H9 (cell line): ENCODE results near the gene MAP3K10. TPM values are rescaled to one million over a fixed set of nuclear protein-coding genes. Genes with fewer than 3 reads are reported as not detected.

Experiments
- DNase-seq: peaks from one replicate; pipeline ENCODE4 v3.0.0-alpha.2; 2017
- H2AFZ ChIP-seq: one replicate; pipeline ENCODE4 v1.6.1; 2013; ENCODE audit warnings: mild to moderate bottlenecking, low read length, control low read depth, moderate library complexity
- H2AK5ac ChIP-seq: 2 replicates; pipeline ENCODE4 v1.6.1; 2013; ENCODE audit warnings: low read length, control low read depth, mixed read lengths; ENCODE audit not compliant: insufficient read length
- H2BK120ac ChIP-seq: one replicate; pipeline ENCODE4 v1.6.1; 2013; ENCODE audit warnings: low read depth, mild to moderate bottlenecking, low read length, control low read depth, inconsistent platforms; ENCODE audit not compliant: poor library complexity, severe bottlenecking
- H2BK12ac ChIP-seq: 2 replicates; pipeline ENCODE4 v1.6.1; 2013; ENCODE audit warnings: low read length, control low read depth, mixed read lengths, low read depth; ENCODE audit not compliant: insufficient read length
- H2BK15ac ChIP-seq: 2 replicates; pipeline ENCODE4 v1.6.1; 2013; ENCODE audit warnings: low read depth, low read length, control low read depth
- H2BK20ac ChIP-seq: one replicate; pipeline ENCODE4 v1.6.1; 2013; ENCODE audit warnings: low read depth, mild to moderate bottlenecking, low read length, control low read depth, inconsistent platforms; ENCODE audit not compliant: poor library complexity, severe bottlenecking
- H2BK5ac ChIP-seq: 2 replicates; pipeline ENCODE4 v1.6.1; 2013; ENCODE audit warnings: low read length, control low read depth, mixed read lengths; ENCODE audit not compliant: insufficient read length
- H3K14ac ChIP-seq: 2 replicates; pipeline ENCODE4 v1.6.1; 2013; ENCODE audit warnings: low read length, control low read depth; ENCODE audit not compliant: insufficient read depth
- H3K18ac ChIP-seq: 2 replicates; pipeline ENCODE4 v1.6.1; 2013; ENCODE audit warnings: low read depth, mild to moderate bottlenecking, mixed read lengths, low read length, control low read depth; ENCODE audit not compliant: insufficient read length
- H3K23ac ChIP-seq: 2 replicates; pipeline ENCODE4 v1.6.1; 2013; ENCODE audit warnings: low read length, control low read depth, mixed read lengths, low read depth; ENCODE audit not compliant: insufficient read length
- H3K23me2 ChIP-seq: 2 replicates; pipeline ENCODE4 v1.6.1; 2013; ENCODE audit warnings: low read depth, mild to moderate bottlenecking, mixed read lengths, low read length, control low read depth; ENCODE audit not compliant: insufficient read length, poor library complexity, severe bottlenecking
- H3K27ac ChIP-seq: 2 replicates; pipeline ENCODE4 v1.5.1; 2013; ENCODE audit warnings: low read length, control low read depth, mixed read lengths, low read depth; ENCODE audit not compliant: insufficient read length
- H3K27me3 ChIP-seq: 2 replicates; pipeline ENCODE4 v1.6.1; 2013; ENCODE audit warnings: low read length, control low read depth, inconsistent platforms; ENCODE audit not compliant: insufficient read depth
- H3K4ac ChIP-seq: 2 replicates; pipeline ENCODE4 v1.6.1; 2013; ENCODE audit warnings: low read depth, mild to moderate bottlenecking, control low read depth, inconsistent platforms, low read length, moderate library complexity
- H3K4me1 ChIP-seq: 2 replicates; pipeline ENCODE4 v1.6.1; 2013; ENCODE audit warnings: low read length, control low read depth, inconsistent platforms; ENCODE audit not compliant: insufficient read depth
- H3K4me2 ChIP-seq: 2 replicates; pipeline ENCODE4 v1.6.1; 2013; ENCODE audit warnings: low read length, control low read depth, mixed read lengths; ENCODE audit not compliant: insufficient read length, insufficient read depth
- H3K56ac ChIP-seq: 2 replicates; pipeline ENCODE4 v1.6.1; 2013; ENCODE audit warnings: low read depth, mild to moderate bottlenecking, mixed read lengths, low read length, control low read depth; ENCODE audit not compliant: insufficient read length
- H3K79me1 ChIP-seq: 2 replicates; pipeline ENCODE4 v1.6.1; 2013; ENCODE audit warnings: low read depth, mild to moderate bottlenecking, moderate library complexity, low read length, control low read depth, inconsistent platforms; ENCODE audit not compliant: insufficient read depth, poor library complexity, severe bottlenecking
- H3K79me2 ChIP-seq: 2 replicates; pipeline ENCODE4 v1.6.1; 2013; ENCODE audit warnings: low read length, control low read depth, inconsistent platforms; ENCODE audit not compliant: insufficient read depth
- H3K9ac ChIP-seq: 2 replicates; pipeline ENCODE4 v1.6.1; 2013; ENCODE audit warnings: low read length, control low read depth, mixed read lengths; ENCODE audit not compliant: insufficient read length; ENCODE audit errors: extremely low read depth
- H3K9me3 ChIP-seq: one replicate; pipeline ENCODE4 v1.6.1; 2013; ENCODE audit warnings: low read depth, low read length, inconsistent platforms; ENCODE audit not compliant: control insufficient read depth
- H3T11ph ChIP-seq: one replicate; pipeline ENCODE4 v1.6.1; 2013; ENCODE audit warnings: mild to moderate bottlenecking, low read length, control low read depth, inconsistent platforms
- H4K20me1 ChIP-seq: one replicate; pipeline ENCODE4 v1.6.1; 2013; ENCODE audit not compliant: control insufficient read depth, insufficient read length, insufficient read depth
- H4K5ac ChIP-seq: 2 replicates; pipeline ENCODE4 v1.6.1; 2013; ENCODE audit warnings: low read depth, mild to moderate bottlenecking, mixed read lengths, low read length, control low read depth; ENCODE audit not compliant: insufficient read length
- H4K8ac ChIP-seq: replicated peaks from 2 replicates; pipeline ENCODE4 v1.6.1; 2013; ENCODE audit warnings: low read length, control low read depth, mixed read lengths, low read depth; ENCODE audit not compliant: insufficient read length
- H4K91ac ChIP-seq: 2 replicates; pipeline ENCODE4 v1.6.1; 2013; ENCODE audit warnings: low read depth, mild to moderate bottlenecking, moderate library complexity, mixed read lengths, low read length, control low read depth; ENCODE audit not compliant: insufficient read length
- H3K27ac Mint-ChIP-seq, 3 experiments: 2 replicates in 2 of 3; 3 replicates in 1 of 3; pipeline ENCODE4 v1.8.0; 2020 to 2021; ENCODE audit warnings: mixed read lengths in 3 of 3, mild to moderate bottlenecking in 1 of 3, moderate library complexity in 1 of 3
- H3K27me3 Mint-ChIP-seq: 2 replicates; pipeline ENCODE4 v1.8.0; 2021; ENCODE audit warnings: low read depth, mild to moderate bottlenecking, moderate library complexity, mixed read lengths
- H3K36me3 Mint-ChIP-seq, 3 experiments: 2 replicates in 2 of 3; 3 replicates in 1 of 3; pipeline ENCODE4 v1.8.0; 2020 to 2021; ENCODE audit warnings: low read depth in 3 of 3, mixed read lengths in 3 of 3; ENCODE audit not compliant: insufficient read depth in 1 of 3
- H3K4me1 Mint-ChIP-seq, 2 experiments: 2 replicates each; pipeline ENCODE4 v1.8.0; 2020; ENCODE audit warnings: mixed read lengths in 2 of 2
- H3K4me3 Mint-ChIP-seq, 2 experiments: 2 replicates in 1 of 2; 3 replicates in 1 of 2; pipeline ENCODE4 v1.8.0; 2020 to 2021; ENCODE audit warnings: mild to moderate bottlenecking in 2 of 2, mixed read lengths in 2 of 2, moderate library complexity in 1 of 2
- H3K9me3 Mint-ChIP-seq, 2 experiments: 2 replicates in 1 of 2; 3 replicates in 1 of 2; pipeline ENCODE4 v1.8.0; 2020; ENCODE audit warnings: mild to moderate bottlenecking in 2 of 2, mixed read lengths in 2 of 2, moderate library complexity in 1 of 2
- CTCF ChIP-seq: fragments of 200-600 bp; sonication (generic); conservative IDR thresholded peaks from 3 replicates; pipeline ENCODE4 v1.8.0; 2021; ENCODE audit warnings: antibody characterized with exemption, mild to moderate bottlenecking
- WGBS: extraction: QIAGEN DNeasy Blood & Tissue Kit; methylation state at CpG from one replicate; pipeline ENCODE4 v1.1.7; 2013; ENCODE audit warnings: missing lambda C conversion rate, low lambda C conversion rate, mixed read lengths; ENCODE audit not compliant: insufficient read length; ENCODE audit errors: extremely low coverage; 5-methylcytosine and 5-hydroxymethylcytosine counted together
- total RNA-seq: library from RNA; stranded (reverse); gene quantifications from 2 replicates; pipeline ENCODE4 v1.2.1, GENCODE V29; 2021

Gene MAP3K10
- total RNA-seq, 1 experiment from 2014 or later = 19.0 TPM

DNA sequence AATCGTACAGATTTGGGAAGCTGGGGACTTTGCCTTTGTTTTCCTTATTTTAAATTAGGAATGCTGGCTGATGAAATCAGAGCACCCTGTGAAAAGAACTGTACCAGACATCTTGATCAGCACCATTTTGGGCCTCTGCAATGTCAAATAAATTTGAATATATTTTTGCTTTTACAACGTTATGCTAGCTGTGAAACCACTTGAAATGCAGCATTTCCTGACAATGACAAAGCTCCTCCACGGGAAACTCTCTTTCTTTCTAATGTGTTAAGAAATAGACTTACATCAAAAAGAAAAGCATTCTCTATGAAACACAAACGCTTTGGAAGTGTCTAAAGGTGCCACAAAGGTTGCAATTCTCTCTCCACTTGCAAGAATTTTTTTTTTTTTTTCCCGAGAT is 47.1 kb upstream of the MAP3K10 start:
- Histone ChIP-seq H4K91ac (no peak overlapping the region), H3K27ac (no peak overlapping the region), H4K5ac (no peak overlapping the region), H2AK5ac (no peak overlapping the region), H3K4me2 (no peak overlapping the region), H2AFZ (peak overlapping the region; percentile 53), H3K18ac (no peak overlapping the region), H2BK12ac (no peak overlapping the region), H3K79me1 (no peaks in the 10 kb centered on the region), H2BK120ac (no peak overlapping the region), H3K79me2 (no peaks in the 10 kb centered on the region), H3K23me2 (no peaks in the 10 kb centered on the region), H3K14ac (no peak overlapping the region), H3K9me3 (no peaks in the 10 kb centered on the region), H3T11ph (no peak overlapping the region), H3K23ac (no peak overlapping the region), H3K4ac (no peak overlapping the region), H3K9ac (no peak overlapping the region), H2BK15ac (no peak overlapping the region), H3K27me3 (no peaks in the 10 kb centered on the region), H3K56ac (no peak overlapping the region), H4K20me1 (no peaks in the 10 kb centered on the region), H2BK20ac (no peak overlapping the region), H4K8ac (no peak overlapping the region), H2BK5ac (no peak overlapping the region), H3K4me1 (no peaks in the 10 kb centered on the region)
- H3K27me3 Mint-ChIP-seq = peaks cover 2% of the 10 kb centered on the region; the same call in 1 of the 2 replicates
- no peak for TF ChIP-seq CTCF
- no peaks in the 10 kb centered on the region for H3K4me1 Mint-ChIP-seq
- H3K9me3 Mint-ChIP-seq = peaks cover 4 to 6% of the 10 kb centered on the region in 2 experiments; a peak in 1 of 5 replicates
- WGBS = no CpG with 5 or more reads among the region's 5 CpGs
- no peaks in the 10 kb centered on the region for H3K36me3 Mint-ChIP-seq
- no peak overlapping the region for H3K27ac Mint-ChIP-seq
- DNase-seq = no peak
- H3K4me3 Mint-ChIP-seq = no peak overlapping the region
